Cardiac fibroblast (primary cell): ENCODE results near the gene RNU6-9.

Source experiments
- DNase-seq, 2 donors: peaks; one replicate each; pipeline versions ENCODE4 v3.0.0 to v3.0.0-alpha.2; 2010; ENCODE audit warnings: low read depth in 2 of 2
- H3K4me3 ChIP-seq, 2 donors: replicated peaks in 1 of 2; 1 replicate in 1 of 2; 2 replicates in 1 of 2; pipeline ENCODE4 v1.5.1; 2011; ENCODE audit warnings: low read depth in 2 of 2, low read length in 2 of 2, mild to moderate bottlenecking in 2 of 2, moderate library complexity in 1 of 2
- CTCF ChIP-seq: IDR thresholded peaks from one replicate; pipeline ENCODE4 v1.5.1; 2011; ENCODE audit warnings: low read depth, mild to moderate bottlenecking, low read length, inconsistent platforms

Gene RNU6-9

GRCh38 chr19:934197-934840, 41.0 kb downstream of the RNU6-9 start:
- no peak overlapping the region for H3K4me3 ChIP-seq
- no peak for TF ChIP-seq CTCF
- DNase-seq = no peak

GRCh38 chr19:934865-935479, 41.7 kb downstream of the RNU6-9 start:
- peak; percentile 64 to 93 for DNase-seq
- H3K4me3 ChIP-seq = no peak overlapping the region
- peak; percentile 1 for TF ChIP-seq CTCF

GRCh38 chr19:936175-936546, 42.9 kb downstream of the RNU6-9 start:
- DNase-seq = no peak
- no peak overlapping the region for H3K4me3 ChIP-seq
- no peak for TF ChIP-seq CTCF

- no peak for DNase-seq
- H3K4me3 ChIP-seq = no peak overlapping the region
- TF ChIP-seq CTCF = no peak
Measured at GRCh38 chr19:937259-937694, 44.0 kb downstream of the RNU6-9 start.

GRCh38 chr19:938233-938923, 45.1 kb downstream of the RNU6-9 start:
- no peak overlapping the region for H3K4me3 ChIP-seq
- no peak for TF ChIP-seq CTCF

GRCh38 chr19:939439-939838, 46.2 kb downstream of the RNU6-9 start:
- DNase-seq = no peak
- no peak for TF ChIP-seq CTCF
- no peak overlapping the region for H3K4me3 ChIP-seq

More at GRCh38 chr19:938233-938923, 45.1 kb downstream of the RNU6-9 start:
- DNase-seq = no peak
